GM19238 (cell line): Measurements from ENCODE around the gene TMEM229B.
A peak's percentile ranks its signal among the peaks of the same experiment; 100 is the strongest.

ENCODE experiments used
- DNase-seq: peaks from one replicate; pipeline ENCODE4 v3.0.0; 2011; ENCODE audit warnings: low spot score; ENCODE audit not compliant: insufficient read length

The TMEM229B gene

DNA sequence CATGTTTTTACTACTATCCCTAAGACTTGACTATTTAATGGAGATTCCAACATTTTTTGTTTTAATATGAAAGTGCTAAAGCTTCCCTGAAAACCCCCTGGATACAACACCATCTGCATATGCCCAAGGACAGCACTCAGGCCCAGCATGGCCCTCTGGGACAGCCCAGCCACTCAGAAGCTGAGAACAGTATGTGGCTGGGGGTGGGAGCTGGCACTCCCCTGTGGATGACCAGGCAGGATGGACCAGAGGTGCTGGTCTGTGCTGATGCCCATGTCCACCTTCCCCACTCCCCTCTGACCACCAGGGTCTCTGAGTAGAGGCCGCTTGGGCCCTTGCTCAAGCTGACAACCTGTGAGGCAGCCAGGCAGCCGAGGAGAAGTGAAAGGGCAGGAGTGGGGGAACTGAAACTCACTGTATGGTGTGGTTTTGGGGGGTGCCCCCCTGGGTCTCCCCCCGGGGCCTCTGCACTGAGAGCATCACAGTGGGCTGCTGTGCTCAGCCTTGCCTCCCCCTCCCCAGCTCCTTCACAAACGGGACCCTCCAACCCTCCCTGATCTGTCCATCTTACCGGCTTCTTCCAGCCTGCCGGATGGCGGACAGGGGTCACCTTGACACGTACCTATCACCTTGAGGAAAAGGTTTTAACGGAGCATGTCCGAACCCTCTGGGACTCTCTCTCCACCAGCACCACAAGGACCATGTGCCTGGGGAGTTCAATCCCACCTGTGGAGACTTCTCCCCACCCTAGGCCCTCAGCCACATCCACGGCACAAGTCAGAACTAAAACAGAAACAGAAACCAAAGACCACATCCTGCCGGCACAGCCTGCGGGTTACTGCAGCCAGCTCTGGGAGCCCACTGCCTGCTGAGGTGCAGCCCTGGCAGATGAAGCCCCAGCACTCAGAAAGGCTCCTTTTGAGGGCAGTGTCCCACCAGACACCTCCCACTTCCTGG, at the start of gene TMEM229B:
Gene TMEM229B, minus strand, starts transcription at position 785 of the 957 bp plus-strand sequence. CDS start 14,798 bp downstream, outside the sequence.
- peak; percentile 94 for DNase-seq

DNA sequence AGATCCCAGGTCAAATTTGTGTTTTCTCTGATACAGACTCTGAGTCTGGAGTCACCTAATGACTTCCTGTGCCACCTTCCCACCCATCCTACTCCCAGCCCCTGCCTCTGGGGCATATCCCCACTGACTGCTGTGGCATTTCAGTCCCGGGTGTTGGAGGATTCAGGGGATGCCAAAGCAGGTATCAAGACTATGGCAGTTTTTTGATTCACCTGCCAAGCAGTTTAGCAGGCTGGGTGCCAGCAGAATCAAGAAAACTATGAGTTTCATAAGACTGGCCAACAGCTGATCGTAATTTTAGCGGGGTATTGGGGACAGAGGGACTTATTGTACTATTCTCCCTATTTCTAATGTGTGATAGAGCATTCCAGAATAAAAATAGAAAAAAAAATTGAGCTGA, 49.2 kb upstream of the TMEM229B start:
- no peak for DNase-seq

DNA sequence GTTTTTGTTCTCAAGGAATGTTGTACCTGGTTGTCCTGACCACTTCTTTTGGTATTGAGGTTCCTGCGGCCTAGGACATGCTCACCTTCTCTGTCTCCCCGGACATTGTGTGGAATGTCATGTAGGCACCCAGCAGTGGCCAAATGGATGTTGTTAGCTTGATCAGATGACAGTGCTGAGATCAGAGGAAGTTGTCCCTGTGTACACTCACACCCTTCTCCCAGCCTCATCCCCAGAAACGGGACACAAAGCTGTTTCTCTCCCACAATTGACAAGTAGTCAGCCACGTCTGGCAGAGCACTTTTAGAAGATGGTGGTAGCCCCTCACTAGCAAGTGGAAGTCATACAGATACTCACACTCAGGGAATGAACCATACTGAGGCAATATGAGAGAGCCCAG, 47.6 kb upstream of the TMEM229B start:
- DNase-seq = no peak

DNA sequence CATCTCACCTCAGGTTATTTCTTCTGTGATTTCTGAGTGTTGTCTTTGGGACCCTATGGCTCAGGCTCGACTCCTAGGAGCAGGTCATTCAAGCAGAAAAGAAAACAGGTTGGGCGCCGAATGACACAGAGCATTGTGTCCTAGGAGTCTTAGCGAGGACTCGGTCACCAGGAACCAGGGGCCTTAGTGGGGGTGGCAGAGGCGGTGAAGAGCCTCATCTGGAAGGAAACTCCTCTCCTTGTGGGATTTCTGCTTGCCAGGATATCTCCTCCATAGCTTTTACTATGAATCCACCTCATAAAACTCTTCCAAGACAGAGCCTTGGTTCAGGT, 45.2 kb upstream of the TMEM229B start:
- DNase-seq = no peak

DNA sequence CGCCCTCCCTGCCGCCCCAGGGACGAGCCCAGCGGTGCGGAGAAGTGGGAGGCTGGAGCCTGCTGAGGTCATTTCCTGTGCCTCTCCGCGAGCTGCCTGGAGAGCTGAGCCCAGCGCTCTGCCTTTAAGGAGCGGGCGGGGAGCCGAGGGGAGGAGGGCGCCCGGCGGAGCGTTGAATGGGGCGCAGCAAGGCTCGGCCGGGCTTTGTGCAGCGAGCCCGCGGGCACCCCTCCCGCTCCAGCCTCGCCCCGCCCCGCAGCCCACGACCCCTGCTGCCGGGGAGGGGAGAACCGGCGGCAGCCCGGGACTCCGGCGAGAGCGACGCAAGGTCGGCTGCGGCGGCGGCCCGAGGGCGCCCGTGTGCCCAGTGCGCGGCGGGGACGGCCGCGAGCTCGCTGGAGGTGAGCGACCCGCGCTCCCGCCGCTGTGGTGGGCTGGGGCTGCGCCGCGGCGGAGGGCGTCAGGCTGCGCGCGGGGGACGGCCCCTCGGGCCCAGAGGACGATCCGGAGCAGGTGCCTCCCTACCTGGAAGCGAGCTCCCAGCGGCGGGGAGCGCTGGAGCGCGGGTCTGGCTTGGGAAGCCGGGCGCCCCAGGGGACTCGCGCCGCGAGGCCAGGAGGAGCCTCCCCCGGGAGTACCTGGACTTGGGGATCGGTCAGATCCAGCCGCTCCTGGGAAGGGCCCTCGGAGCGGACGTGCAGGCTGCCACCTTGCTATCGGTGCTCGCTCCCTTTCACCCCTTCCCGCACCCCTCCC, 44.7 kb upstream of the TMEM229B start, which contains the start of gene PLEKHH1:
Gene PLEKHH1, plus strand, starts transcription at position 293 of the 756 bp plus-strand sequence. CDS start 8,578 bp downstream, outside the sequence.
- peak; percentile 50 for DNase-seq

DNA sequence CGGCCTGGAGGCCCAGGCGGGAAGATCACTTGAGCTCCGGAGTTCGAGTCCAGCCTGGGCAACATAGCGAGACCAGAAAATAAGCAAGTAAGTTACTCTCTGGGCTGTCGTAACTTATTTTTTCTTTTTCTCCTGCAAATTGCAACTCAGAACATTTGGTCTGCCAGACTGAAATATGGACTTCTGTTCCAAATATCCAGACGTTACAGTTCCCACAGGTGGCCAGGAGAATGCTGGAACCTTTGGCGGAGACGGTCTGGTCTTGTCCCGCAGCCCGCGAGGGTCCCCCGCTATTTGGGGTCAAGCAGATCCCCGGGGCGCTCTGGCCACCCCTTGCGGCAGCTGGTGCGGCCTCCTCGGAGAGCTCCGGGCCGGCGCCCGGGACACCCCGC, 44.1 kb upstream of the TMEM229B start:
- no peak for DNase-seq

DNA sequence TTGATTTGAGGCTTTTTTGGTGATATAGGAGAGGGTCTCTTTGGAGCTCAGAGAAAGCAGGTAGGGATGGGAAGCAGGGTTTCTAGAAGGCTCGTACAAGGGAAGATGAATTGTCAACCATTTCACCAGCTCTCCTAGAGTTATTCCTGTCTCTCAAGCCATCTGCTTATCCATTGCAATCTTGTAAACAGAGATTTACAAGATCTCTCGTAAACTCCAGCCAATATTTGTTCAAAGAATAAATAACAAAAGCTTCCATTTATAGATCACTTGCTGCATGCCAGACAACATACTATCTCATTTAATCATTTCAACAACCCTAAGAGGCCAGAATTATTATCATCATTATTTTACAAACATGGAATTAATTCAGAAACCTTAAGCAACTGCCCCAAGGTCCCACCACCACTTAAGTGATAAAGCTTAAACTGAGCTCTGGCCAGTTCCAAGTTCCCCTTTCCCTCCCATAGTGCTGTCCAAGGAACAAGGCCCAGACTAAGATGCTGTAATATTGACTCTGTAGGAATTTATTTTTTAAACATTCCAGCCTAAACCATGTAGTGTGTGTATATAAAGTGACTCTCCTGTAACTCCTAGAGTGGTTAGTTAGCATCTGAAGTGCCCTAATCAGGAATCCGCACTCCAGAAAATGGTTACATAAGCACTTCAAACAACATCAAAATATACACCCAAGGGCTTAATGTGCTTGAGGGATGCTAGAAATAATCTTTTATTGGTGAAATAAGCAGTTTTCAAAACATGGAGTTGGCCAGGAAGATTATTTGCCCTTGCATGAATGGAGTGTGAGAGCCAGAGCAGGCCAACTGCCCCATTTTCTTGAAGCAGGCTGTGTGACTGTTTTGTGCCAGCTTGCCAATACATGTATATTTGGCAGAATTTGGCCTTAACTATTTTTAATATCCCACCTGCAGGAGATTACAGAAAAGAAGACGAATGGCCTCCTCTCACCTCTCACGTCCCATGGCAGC, 41.7 kb upstream of the TMEM229B start:
- no peak for DNase-seq

DNA sequence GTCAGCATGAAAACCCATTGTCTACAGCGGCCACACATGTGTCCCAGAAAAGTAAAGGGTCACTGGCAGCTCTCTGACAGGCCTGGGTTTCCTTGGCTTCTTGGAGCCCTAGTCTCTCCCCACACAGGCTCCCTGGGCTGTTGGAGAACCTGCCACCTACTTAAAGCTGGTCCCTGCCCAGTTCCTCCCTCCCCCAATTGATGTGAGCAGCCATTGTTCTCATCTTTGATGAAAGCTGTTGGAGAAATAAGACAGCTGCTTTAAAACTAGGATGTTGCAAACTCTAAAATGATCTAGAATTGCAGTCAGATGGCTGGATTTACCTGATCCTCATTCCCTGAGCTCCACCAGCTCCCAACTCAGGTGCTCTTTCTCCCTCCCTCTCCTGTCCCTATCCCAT, 39.8 kb upstream of the TMEM229B start:
- DNase-seq = no peak

DNA sequence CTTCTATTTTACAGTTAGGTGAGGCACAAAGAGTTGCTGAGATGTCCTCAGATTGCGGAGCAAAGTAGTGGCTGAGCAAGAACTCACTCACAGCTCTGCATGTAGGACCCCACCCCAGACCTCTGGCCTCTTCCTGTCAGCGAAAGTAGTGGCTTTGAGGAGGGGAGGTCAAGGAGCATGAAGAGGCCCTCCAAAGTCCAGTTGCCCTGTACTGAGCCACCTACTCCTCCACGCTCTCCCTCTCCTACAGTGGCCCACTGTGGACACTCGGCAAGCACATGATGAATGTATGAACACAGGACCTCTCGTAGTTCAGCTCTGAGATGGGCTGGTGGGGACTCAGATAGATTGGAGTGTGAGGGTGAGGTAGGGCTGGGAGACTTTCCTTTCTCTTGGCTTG, 39.2 kb upstream of the TMEM229B start:
- no peak for DNase-seq

DNA sequence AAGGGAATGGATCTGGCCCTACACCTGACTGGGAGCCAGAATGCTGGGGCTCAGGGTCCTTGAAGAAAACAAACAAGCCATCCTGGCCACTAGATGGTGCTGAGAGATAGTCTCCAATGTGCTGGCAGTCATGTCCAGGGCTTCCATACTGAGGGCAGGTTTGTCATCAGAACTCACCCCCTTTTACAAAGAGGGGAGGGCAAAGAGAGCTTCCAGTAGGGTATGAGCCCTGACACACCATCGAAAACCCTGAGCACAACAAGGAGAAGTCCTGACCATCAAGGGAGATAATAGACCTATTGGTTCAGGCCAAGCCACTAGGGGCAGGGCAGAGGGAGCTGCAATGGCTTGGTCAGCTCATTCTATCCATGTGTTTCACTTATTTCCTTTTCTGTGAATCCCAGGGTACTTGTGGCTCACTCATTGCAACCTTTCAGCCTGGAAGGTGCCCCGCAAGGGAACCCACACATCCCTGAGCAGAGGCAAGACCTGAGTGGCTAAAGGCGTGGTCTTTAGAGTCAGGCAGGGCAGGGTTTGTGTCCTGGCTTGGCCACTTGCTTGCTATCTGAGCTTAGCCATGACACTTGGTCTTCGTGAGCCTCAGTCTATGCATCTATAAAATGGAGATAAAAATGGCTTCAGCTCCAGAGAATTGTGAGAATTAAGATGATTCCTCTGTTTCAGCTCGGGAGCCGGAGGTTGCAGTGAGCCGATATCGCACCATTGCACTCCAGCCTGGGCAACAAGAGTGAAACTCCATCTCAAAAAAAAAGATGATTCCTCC, 38.3 kb upstream of the TMEM229B start:
- peak; percentile 27 for DNase-seq

DNA sequence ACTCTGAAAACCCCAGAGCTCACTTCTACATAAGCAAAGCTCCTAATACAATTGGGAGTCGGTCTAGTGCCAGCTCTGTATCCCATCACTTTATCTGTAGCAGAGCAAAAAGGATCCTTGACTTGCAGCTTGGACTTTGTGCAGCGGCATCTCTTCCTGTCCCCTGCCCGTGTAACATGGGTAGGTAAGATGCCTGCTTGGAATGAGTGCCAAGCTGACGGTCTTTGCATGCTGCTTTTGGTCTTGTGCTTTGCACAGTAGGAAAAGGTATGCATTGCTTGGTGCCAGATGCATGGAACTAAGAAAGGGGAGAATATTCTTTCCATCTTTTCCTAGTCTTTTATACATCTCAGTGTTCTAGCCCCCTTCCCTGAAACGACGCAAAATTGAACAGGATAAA, 37.7 kb upstream of the TMEM229B start:
- no peak for DNase-seq

DNA sequence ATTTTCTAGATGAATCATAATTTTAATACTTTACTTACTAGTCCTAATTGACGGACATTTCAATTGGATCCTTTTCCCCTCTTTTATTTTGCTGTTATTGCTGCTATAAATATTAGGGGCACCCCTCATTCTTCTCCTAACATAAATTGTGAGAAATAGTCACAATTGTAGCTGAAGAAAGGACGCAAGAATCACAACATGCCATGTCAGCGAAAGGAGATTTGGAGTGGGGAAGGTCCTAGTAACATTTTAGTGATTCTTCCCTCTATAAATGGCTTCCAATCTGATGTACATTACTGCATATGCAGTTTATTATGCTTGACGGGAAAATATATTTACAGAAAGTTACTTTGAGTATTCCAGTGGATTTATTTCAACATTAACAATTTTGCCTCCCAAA, 36.9 kb upstream of the TMEM229B start:
- no peak for DNase-seq

DNA sequence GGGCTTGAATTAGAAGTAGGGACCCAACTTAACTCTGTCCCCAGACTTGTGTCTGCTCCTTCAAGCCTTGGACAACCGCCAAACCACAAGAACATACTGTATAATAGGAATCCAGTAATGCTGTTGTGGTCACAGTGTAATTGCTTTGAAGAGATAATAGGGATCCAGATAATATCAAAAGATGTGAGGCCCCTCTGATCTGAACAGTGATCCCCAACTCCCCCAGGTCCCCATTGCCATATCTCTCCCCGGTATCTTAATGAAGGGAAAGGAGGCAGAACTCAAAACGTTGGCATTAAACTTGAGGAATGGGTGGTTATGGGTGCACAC, 36.1 kb upstream of the TMEM229B start:
- no peak for DNase-seq

DNA sequence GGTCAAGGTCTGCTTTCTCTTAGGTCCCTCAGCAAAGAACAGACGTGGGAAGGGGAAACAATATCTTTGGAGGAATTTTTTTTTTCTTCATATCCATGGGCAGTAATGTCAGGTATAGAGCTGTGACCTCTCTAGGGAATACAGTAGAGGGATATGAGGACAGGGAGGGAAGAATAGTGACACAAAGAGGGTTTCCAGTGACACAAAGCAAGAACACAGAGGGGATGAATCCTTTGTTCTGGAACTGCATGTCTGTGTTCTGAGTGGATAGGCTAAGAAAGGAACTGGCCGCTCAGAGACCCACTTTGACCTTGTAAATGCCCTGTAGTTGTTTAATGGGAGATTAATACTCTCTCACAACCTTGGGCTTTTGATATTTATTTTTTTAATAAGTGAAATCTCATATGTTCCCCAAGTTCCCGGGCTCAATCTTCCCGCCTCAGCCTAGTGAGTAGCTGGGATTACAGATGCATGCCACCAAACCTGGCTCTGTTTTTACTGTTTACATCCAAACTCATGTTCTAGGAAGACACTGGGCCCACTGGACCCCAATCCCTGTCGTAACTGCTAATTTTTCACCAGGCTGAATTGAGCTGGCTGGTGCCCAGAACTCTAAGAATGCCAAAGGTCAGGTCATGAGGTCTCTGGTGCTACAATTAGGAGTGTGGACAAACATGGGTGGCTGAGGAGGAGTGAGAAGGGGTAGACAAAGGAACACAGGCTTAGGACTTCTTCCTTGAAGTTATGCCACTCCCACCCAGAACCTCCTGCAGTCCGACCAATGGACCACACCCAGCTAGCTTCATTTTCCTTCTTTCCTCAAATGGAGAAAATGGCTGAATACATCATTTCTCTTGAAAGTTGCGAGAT, 35.5 kb upstream of the TMEM229B start:
- no peak for DNase-seq

DNA sequence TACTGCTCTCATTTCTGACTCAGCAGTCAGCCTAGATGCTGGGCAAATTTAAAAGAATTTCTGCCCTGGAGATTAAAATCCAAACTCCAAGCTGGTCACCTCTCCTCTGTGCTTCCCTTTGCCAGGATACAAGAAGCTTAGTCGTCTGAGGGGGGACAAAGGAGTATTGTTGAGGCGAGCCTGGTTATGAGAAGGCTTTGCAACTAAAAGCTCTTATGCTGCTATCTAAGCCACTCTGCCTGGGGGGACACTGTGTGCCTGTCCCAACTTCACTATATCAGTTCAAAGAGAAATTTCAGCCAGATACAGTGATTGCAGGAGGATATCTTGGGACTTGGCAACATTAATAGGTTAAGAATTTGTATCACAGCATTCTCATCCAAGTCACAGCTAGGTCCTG, 33.7 kb upstream of the TMEM229B start:
- no peak for DNase-seq

DNA sequence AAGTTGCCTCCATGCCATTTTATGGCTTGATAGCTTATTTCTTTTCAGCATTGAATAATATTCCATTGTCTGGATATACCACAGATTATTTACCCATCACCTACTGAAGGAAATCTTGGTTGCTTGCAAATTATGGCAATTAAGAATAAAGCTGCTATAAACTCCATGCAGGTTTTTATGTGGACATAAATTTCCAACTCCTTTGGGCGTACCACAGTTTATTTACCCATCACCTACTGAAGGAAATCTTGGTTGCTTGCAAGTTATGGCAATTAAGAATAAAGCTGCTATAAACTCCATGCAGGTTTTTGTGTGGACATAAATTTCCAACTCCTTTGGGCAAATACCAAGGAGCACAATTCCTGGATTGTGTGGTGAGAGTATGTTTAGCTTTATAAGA, 32.0 kb upstream of the TMEM229B start:
- no peak for DNase-seq

DNA sequence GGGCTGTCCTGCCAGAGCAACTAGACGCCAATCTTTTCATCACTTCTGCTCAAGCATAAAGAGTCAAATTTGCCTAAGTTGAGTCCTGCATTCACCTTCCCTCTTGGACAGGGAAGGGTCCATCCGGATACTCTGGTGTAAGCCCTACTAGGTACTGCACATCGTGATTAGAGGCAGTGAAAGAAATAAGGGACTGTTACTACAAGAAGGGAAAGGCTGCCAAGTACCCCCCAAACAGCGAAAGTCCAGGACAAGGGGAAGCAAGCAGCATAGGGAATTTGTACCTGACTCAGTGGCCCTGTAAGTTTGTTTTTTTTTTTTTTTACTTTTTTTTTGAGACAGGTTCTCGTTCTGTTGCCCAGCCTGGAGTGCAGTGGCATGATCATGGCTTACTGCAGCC, 30.9 kb upstream of the TMEM229B start:
- DNase-seq = no peak

DNA sequence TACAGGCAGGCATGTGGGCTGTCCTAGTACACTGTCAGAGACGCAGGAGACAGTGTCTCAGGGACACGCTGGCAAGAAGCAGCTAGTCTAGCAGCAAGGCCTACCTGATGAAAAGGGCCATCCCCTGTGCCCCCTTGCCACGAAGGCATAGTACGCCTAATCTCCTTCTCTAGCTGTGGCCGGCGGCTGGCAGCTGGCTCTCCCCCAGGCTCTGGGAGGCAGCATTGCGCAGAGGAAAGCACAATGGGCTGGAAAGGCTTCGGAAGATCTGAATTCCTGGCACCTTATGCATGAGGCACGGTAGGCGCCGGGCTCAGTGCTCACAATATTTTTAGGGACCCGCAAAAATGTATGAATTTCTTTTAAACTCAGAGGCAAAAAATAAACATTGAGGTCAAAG, 28.6 kb upstream of the TMEM229B start:
- DNase-seq = no peak

DNA sequence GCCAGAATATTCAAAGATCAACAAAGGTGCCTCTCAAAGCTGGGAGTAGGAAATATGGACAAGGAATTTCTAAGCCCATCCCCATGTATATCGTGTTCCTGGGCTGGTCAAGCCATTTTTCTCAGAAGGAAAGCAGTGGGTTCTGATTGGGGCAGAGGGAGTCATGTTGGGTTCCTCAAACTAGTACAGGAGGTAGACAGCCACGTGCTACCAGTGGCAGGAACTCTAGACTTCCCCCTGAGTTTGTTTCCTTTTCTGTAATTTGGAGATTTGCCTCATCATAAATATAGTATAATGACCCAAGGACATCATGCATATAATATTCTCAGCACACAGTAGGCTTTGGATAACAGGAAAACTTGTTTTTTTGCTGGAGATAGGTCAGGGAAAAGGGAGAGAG, 28.2 kb upstream of the TMEM229B start:
- DNase-seq = no peak
